DND-41 (cell line): ENCODE data around the gene CDK16.

ENCODE experiments used
- ATAC-seq: fragments of 200-7000 bp; cut with Tn5 transposase; 3 replicates; pipeline ENCODE4 v1.9.1; 2021; ENCODE audit warnings: low read depth; ENCODE audit not compliant: insufficient read depth
- DNase-seq: peaks from one replicate; pipeline ENCODE4 v3.0.0-alpha.2; 2020
- H2AFZ ChIP-seq: 2 replicates; pipeline ENCODE4 v1.6.0; 2012; ENCODE audit warnings: low read depth, low read length
- H3K27ac ChIP-seq: 2 replicates; pipeline ENCODE4 v1.5.1; 2012; ENCODE audit warnings: low read length, inconsistent platforms
- H3K27me3 ChIP-seq: fragments of 200-600 bp; sonication (generic); 2 replicates; pipeline ENCODE4 v1.6.0; 2012; ENCODE audit warnings: low read length, mild to moderate bottlenecking, inconsistent platforms; ENCODE audit not compliant: insufficient read depth, poor library complexity
- H3K36me3 ChIP-seq: 2 replicates; pipeline ENCODE4 v1.5.1; 2012; ENCODE audit warnings: low read length, inconsistent platforms; ENCODE audit not compliant: insufficient read depth
- H3K4me1 ChIP-seq: 2 replicates; pipeline ENCODE4 v1.5.1; 2012; ENCODE audit warnings: mild to moderate bottlenecking, low read length; ENCODE audit not compliant: insufficient read depth
- H3K4me2 ChIP-seq: 2 replicates; pipeline ENCODE4 v1.6.0; 2012; ENCODE audit warnings: mild to moderate bottlenecking, moderate library complexity, low read length, inconsistent platforms; ENCODE audit not compliant: insufficient read depth
- H3K4me3 ChIP-seq, 2 experiments: fragments of 200-600 bp in 1 of 2; shearing (Covaris generic) in 1 of 2; 2 replicates each; pipeline ENCODE4 v1.5.1; 2012 to 2016; ENCODE audit warnings: inconsistent platforms in 2 of 2, low read length in 2 of 2, mild to moderate bottlenecking in 2 of 2, low read depth in 1 of 2, moderate library complexity in 1 of 2
- H3K79me2 ChIP-seq: 2 replicates; pipeline ENCODE4 v1.6.0; 2012; ENCODE audit warnings: low read length, inconsistent platforms; ENCODE audit not compliant: insufficient read depth
- H3K9ac ChIP-seq: 2 replicates; pipeline ENCODE4 v1.6.0; 2012; ENCODE audit warnings: low read depth, mild to moderate bottlenecking, inconsistent platforms, low read length, moderate library complexity
- H3K9me3 ChIP-seq: 2 replicates; pipeline ENCODE4 v1.5.1; 2012; ENCODE audit warnings: low read length, moderate library complexity, mild to moderate bottlenecking, inconsistent platforms; ENCODE audit not compliant: insufficient read depth, severe bottlenecking
- H4K20me1 ChIP-seq: 2 replicates; pipeline ENCODE4 v1.6.0; 2012; ENCODE audit warnings: low read length; ENCODE audit not compliant: insufficient read depth
- EZH2 ChIP-seq: IDR thresholded peaks from 3 replicates; pipeline ENCODE4 v1.6.1; 2012; ENCODE audit warnings: borderline replicate concordance, low read depth, mild to moderate bottlenecking, moderate library complexity, low read length, inconsistent platforms; ENCODE audit not compliant: severe bottlenecking
- TF ChIP-seq, protein P1 (sequence below): IDR thresholded peaks from 2 replicates; pipeline ENCODE4 v1.5.1; 2012; ENCODE audit warnings: borderline replicate concordance, low read length, moderate library complexity, mild to moderate bottlenecking; ENCODE audit not compliant: poor library complexity, severe bottlenecking; ENCODE audit errors: extremely low read depth

The CDK16 gene

GRCh38 chrX:47212381-47213293, 5.8 kb upstream of the CDK16 start:
- H2AFZ ChIP-seq, result no peak overlapping the region
- H3K27me3 ChIP-seq, result no peaks in the 10 kb centered on the region
- H3K79me2 ChIP-seq, result no peaks in the 10 kb centered on the region
- H3K9ac ChIP-seq, result no peak overlapping the region
- DNase-seq (no peak), ATAC-seq (no peak)
- peaks cover 38% of the 10 kb centered on the region for H3K4me1 ChIP-seq
- no peaks in the 10 kb centered on the region for H4K20me1 ChIP-seq
- H3K4me2 ChIP-seq, result no peak overlapping the region
- no peaks in the 10 kb centered on the region for H3K9me3 ChIP-seq
- no peak overlapping the region for H3K27ac ChIP-seq
- H3K36me3 ChIP-seq, result peaks cover 84% of the 10 kb centered on the region
- H3K4me3 ChIP-seq, result no peak overlapping the region
- no peak for TF ChIP-seq EZH2
- TF ChIP-seq, protein P1, sequence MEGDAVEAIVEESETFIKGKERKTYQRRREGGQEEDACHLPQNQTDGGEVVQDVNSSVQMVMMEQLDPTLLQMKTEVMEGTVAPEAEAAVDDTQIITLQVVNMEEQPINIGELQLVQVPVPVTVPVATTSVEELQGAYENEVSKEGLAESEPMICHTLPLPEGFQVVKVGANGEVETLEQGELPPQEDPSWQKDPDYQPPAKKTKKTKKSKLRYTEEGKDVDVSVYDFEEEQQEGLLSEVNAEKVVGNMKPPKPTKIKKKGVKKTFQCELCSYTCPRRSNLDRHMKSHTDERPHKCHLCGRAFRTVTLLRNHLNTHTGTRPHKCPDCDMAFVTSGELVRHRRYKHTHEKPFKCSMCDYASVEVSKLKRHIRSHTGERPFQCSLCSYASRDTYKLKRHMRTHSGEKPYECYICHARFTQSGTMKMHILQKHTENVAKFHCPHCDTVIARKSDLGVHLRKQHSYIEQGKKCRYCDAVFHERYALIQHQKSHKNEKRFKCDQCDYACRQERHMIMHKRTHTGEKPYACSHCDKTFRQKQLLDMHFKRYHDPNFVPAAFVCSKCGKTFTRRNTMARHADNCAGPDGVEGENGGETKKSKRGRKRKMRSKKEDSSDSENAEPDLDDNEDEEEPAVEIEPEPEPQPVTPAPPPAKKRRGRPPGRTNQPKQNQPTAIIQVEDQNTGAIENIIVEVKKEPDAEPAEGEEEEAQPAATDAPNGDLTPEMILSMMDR, result no peak

GRCh38 chrX:47214435-47215077, 3.9 kb upstream of the CDK16 start:
- Histone ChIP-seq H3K27ac (no peak overlapping the region), H3K27me3 (no peaks in the 10 kb centered on the region), H3K79me2 (peaks cover 14% of the 10 kb centered on the region), H3K4me3 (no peak overlapping the region), H2AFZ (no peak overlapping the region), H3K4me2 (no peak overlapping the region), H3K9me3 (no peaks in the 10 kb centered on the region), H3K4me1 (peaks cover 40% of the 10 kb centered on the region), H3K9ac (no peak overlapping the region), H3K36me3 (peaks cover 72% of the 10 kb centered on the region), H4K20me1 (peaks cover 6% of the 10 kb centered on the region)
- DNase-seq (no peak), ATAC-seq (no peak)
- no peak for TF ChIP-seq EZH2
- TF ChIP-seq, protein P1, result no peak

DNA sequence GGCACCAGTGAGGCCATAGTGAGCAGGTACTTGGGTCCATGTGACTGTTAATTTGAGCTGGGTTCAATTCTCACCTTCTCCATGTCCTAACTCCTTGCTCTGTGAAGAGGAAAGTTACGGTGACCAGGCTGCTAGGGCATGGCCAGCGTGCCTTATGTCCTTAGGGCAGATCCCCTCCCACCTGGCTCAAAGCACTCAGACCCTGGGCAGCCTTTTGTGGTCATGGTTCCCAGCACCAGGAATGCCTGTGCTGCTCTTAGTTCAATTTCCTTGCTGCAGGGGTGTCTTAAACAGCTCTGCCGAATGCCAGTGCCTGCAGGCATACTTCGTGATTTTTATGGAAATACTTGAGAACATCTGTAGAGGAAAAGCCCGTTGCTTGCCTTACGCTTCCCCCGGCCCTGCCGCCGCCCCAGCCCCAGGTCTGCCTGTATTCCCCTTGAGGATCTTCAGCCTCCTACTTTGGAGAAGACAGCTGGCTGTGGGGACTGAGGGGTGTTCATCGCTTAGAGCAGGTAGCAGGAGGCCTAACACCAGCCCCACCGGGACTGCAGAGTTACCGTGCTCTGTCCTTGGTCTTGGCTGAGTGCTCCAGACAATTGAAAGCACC, 3.1 kb upstream of the CDK16 start:
- peaks cover 48% of the 10 kb centered on the region for H3K4me1 ChIP-seq
- H3K9me3 ChIP-seq, result no peaks in the 10 kb centered on the region
- peaks cover 14% of the 10 kb centered on the region for H4K20me1 ChIP-seq
- no peaks in the 10 kb centered on the region for H3K27me3 ChIP-seq
- H3K4me3 ChIP-seq, result no peak overlapping the region
- ATAC-seq (no peak), DNase-seq (no peak)
- H3K79me2 ChIP-seq, result peaks cover 22% of the 10 kb centered on the region
- TF ChIP-seq EZH2, result no peak
- TF ChIP-seq, protein P1, result no peak
- no peak overlapping the region for H3K27ac ChIP-seq
- H3K9ac ChIP-seq, result no peak overlapping the region
- H3K36me3 ChIP-seq, result peaks cover 68% of the 10 kb centered on the region
- H3K4me2 ChIP-seq, result peak overlapping the region; percentile 77; the same call in 1 of the 2 replicates
- H2AFZ ChIP-seq, result no peak overlapping the region
